GM12891 (cell line): ENCODE measurements around the gene ISOC2.

Experiments used
- POLR2A ChIP-seq: IDR thresholded peaks from 2 replicates; pipeline ENCODE4 v1.6.1; 2011; ENCODE audit warnings: low read depth, low read length, control low read depth
- POU2F2 ChIP-seq: IDR thresholded peaks from 2 replicates; pipeline ENCODE4 v1.6.1; 2011; ENCODE audit warnings: low read depth, mild to moderate bottlenecking, control low read depth, low read length, moderate library complexity

DNA sequence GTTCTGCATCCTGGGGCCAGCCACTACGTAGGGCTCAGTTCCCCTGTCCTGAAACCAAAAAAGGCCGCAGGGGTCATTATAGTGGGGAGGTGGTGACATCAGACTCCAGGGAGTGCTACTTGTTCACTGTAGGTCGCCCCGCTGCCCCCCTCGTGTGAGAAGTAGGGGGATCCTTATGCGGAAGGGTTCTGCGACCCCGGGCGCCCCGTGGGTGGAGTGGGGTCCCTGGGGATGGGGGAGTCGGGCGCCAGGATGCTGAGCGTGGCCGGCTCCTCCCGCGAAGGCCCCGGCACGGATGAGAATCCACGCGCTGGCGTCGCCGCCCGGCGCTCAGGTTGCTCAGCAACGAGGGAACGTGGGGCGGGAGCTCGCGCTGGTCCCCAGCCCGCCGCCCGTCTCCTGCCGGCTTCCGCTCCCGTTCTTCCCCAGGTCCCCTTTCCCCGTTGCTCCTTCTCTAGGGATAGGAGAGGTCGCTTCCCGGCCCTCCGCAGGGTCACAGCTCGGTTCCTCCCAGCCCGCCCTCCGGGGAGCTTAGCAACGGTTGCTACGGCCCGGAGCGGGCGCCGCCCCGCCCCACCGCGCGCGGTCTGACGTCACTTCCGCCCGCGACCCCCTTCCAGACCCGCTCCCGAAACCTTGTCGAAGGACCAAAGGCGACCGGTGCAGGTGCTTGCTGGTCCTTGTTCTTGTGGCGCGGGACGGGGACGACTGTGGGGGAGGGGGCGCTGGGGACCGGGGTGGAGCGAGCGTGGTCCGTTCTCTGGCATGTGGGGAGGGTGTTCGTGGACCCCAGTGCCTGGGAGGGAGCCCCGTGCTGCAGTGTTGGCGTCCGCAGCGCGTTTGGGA is 23.4 kb upstream of the ISOC2 start, which contains the start of gene NAT14:
- TF ChIP-seq POU2F2 (no peak), POLR2A (peak; percentile 24; the same call in 1 of the 2 replicates)
